GM23338 (cell line): ENCODE measurements around the gene PUM2. TPM values are rescaled to one million over a fixed set of nuclear protein-coding genes. Genes with fewer than 3 reads are reported as not detected.

Experiments used
- CREB1 ChIP-seq: fragments of 250-450 bp; sonication (Bioruptor Pico); IDR thresholded peaks from 2 replicates; pipeline ENCODE4 v1.5.0; 2020; ENCODE audit warnings: low read depth, mild to moderate bottlenecking, moderate library complexity
- EZH2 ChIP-seq: fragments of 200-600 bp; sonication (generic); IDR thresholded peaks from one replicate; pipeline ENCODE4 v1.8.0; 2017; ENCODE audit warnings: antibody characterized with exemption, mild to moderate bottlenecking, low read depth; ENCODE audit not compliant: unreplicated experiment
- JUNB ChIP-seq: IDR thresholded peaks from one replicate; pipeline ENCODE4 v1.6.1; 2016; ENCODE audit warnings: antibody characterized with exemption; ENCODE audit not compliant: unreplicated experiment
- NANOG ChIP-seq: IDR thresholded peaks from 2 replicates; pipeline ENCODE4 v1.6.1; 2016; ENCODE audit warnings: antibody characterized with exemption, borderline replicate concordance
- POLR2AphosphoS5 ChIP-seq: IDR thresholded peaks from 2 replicates; pipeline ENCODE4 v1.6.1; 2016; ENCODE audit warnings: antibody characterized with exemption, low read depth
- polyA plus RNA-seq: library from polyadenylated mRNA; unstranded; fragments of >200 nt; fragmentation: Nextera tagmentation; extraction: Ambion mirVana; gene quantifications from 2 replicates; pipeline ENCODE4 v1.2.1, GENCODE V29; 2016
- total RNA-seq: library from RNA; depleted of rRNA; stranded (reverse); fragments of >200 nt; shearing (Covaris generic); gene quantifications from 2 replicates; pipeline ENCODE4 v1.2.3, GENCODE V29; 2014
- TF ChIP-seq, protein P1 (sequence below): fragments of 250-450 bp; sonication (Bioruptor Pico); IDR thresholded peaks from 2 replicates; pipeline ENCODE4 v1.5.0; 2020; ENCODE audit warnings: mild to moderate bottlenecking, moderate library complexity
- TF ChIP-seq, protein P2 (sequence below), 2 experiments: fragments of 200-600 bp in 1 of 2; sonication (generic) in 1 of 2; conservative IDR thresholded peaks; 2 replicates each; pipeline versions ENCODE4 v1.5.1 to v1.6.1; 2016 to 2017; ENCODE audit warnings: antibody characterized with exemption in 2 of 2, low read depth in 2 of 2, mild to moderate bottlenecking in 2 of 2, moderate library complexity in 1 of 2
- TF ChIP-seq, protein P3 (sequence below): IDR thresholded peaks from 2 replicates; pipeline ENCODE4 v1.6.1; 2016; ENCODE audit warnings: antibody characterized with exemption

PUM2 gene
- total and polyA plus RNA-seq, 2 experiments from 2014 or later, result 29.9 to 94.1 TPM

DNA sequence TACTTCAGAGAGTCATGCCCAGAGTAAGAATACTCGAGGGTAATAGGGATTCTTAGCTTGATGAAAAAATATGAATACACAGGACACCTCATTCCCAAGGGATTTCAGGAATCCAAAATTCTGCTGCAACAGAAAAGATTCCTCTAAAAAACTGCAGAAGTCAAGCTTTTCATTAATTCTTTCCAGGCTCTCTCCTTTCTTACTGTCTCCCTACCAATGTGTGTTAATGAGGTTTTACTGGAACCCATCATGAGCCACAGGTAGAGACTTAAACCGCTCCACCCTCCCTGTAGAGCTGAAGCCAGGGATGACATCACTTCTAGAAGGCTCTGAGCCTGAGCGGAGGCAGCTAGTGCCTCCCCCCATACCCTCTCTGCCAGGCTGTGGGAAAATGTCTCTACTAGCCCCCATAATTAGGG lies 129.1 kb downstream of the PUM2 start (continued):
- TF ChIP-seq, protein P1, sequence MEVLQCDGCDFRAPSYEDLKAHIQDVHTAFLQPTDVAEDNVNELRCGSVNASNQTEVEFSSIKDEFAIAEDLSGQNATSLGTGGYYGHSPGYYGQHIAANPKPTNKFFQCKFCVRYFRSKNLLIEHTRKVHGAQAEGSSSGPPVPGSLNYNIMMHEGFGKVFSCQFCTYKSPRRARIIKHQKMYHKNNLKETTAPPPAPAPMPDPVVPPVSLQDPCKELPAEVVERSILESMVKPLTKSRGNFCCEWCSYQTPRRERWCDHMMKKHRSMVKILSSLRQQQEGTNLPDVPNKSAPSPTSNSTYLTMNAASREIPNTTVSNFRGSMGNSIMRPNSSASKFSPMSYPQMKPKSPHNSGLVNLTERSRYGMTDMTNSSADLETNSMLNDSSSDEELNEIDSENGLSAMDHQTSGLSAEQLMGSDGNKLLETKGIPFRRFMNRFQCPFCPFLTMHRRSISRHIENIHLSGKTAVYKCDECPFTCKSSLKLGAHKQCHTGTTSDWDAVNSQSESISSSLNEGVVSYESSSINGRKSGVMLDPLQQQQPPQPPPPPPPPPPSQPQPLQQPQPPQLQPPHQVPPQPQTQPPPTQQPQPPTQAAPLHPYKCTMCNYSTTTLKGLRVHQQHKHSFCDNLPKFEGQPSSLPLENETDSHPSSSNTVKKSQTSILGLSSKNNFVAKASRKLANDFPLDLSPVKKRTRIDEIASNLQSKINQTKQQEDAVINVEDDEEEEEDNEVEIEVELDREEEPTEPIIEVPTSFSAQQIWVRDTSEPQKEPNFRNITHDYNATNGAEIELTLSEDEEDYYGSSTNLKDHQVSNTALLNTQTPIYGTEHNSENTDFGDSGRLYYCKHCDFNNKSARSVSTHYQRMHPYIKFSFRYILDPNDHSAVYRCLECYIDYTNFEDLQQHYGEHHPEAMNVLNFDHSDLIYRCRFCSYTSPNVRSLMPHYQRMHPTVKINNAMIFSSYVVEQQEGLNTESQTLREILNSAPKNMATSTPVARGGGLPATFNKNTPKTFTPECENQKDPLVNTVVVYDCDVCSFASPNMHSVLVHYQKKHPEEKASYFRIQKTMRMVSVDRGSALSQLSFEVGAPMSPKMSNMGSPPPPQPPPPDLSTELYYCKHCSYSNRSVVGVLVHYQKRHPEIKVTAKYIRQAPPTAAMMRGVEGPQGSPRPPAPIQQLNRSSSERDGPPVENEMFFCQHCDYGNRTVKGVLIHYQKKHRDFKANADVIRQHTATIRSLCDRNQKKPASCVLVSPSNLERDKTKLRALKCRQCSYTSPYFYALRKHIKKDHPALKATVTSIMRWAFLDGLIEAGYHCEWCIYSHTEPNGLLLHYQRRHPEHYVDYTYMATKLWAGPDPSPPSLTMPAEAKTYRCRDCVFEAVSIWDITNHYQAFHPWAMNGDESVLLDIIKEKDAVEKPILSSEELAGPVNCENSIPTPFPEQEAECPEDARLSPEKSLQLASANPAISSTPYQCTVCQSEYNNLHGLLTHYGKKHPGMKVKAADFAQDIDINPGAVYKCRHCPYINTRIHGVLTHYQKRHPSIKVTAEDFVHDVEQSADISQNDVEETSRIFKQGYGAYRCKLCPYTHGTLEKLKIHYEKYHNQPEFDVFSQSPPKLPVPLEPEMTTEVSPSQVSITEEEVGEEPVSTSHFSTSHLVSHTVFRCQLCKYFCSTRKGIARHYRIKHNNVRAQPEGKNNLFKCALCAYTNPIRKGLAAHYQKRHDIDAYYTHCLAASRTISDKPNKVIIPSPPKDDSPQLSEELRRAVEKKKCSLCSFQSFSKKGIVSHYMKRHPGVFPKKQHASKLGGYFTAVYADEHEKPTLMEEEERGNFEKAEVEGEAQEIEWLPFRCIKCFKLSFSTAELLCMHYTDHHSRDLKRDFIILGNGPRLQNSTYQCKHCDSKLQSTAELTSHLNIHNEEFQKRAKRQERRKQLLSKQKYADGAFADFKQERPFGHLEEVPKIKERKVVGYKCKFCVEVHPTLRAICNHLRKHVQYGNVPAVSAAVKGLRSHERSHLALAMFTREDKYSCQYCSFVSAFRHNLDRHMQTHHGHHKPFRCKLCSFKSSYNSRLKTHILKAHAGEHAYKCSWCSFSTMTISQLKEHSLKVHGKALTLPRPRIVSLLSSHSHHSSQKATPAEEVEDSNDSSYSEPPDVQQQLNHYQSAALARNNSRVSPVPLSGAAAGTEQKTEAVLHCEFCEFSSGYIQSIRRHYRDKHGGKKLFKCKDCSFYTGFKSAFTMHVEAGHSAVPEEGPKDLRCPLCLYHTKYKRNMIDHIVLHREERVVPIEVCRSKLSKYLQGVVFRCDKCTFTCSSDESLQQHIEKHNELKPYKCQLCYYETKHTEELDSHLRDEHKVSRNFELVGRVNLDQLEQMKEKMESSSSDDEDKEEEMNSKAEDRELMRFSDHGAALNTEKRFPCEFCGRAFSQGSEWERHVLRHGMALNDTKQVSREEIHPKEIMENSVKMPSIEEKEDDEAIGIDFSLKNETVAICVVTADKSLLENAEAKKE (CRISPR knock-in tag), result no peak
- TF ChIP-seq NANOG (no peak), EZH2 (no peak), JUNB (no peak), POLR2AphosphoS5 (no peak), CREB1 (CRISPR knock-in tag) (no peak)
- TF ChIP-seq, protein P2, sequence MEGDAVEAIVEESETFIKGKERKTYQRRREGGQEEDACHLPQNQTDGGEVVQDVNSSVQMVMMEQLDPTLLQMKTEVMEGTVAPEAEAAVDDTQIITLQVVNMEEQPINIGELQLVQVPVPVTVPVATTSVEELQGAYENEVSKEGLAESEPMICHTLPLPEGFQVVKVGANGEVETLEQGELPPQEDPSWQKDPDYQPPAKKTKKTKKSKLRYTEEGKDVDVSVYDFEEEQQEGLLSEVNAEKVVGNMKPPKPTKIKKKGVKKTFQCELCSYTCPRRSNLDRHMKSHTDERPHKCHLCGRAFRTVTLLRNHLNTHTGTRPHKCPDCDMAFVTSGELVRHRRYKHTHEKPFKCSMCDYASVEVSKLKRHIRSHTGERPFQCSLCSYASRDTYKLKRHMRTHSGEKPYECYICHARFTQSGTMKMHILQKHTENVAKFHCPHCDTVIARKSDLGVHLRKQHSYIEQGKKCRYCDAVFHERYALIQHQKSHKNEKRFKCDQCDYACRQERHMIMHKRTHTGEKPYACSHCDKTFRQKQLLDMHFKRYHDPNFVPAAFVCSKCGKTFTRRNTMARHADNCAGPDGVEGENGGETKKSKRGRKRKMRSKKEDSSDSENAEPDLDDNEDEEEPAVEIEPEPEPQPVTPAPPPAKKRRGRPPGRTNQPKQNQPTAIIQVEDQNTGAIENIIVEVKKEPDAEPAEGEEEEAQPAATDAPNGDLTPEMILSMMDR (conservative IDR thresholded peaks at IDR 0.05; ENCODE audit: low read depth in 2 of 2), result no peak
- TF ChIP-seq, protein P3, sequence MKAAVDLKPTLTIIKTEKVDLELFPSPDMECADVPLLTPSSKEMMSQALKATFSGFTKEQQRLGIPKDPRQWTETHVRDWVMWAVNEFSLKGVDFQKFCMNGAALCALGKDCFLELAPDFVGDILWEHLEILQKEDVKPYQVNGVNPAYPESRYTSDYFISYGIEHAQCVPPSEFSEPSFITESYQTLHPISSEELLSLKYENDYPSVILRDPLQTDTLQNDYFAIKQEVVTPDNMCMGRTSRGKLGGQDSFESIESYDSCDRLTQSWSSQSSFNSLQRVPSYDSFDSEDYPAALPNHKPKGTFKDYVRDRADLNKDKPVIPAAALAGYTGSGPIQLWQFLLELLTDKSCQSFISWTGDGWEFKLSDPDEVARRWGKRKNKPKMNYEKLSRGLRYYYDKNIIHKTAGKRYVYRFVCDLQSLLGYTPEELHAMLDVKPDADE, result no peak
